Upper lobe of left lung (tissue), 4 donors: ENCODE measurements around the gene CBLL2.

Experiments
- EP300 ChIP-seq, 4 donors: sonication (generic); formaldehyde crosslinking; IDR thresholded peaks; one replicate each; pipeline ENCODE4 v1.5.1; 2017; ENCODE audit warnings: antibody characterized with exemption in 4 of 4, control low read depth in 2 of 4
- TF ChIP-seq, protein P1 (sequence below), 6 experiments: fragments of 450-650 bp in 4 of 6; fragments of 200-600 bp in 2 of 6; sonication (generic) in 2 of 6; IDR thresholded peaks; one replicate each; pipeline ENCODE4 v1.5.1; 2016 to 2019; ENCODE audit warnings: antibody characterized with exemption in 6 of 6

DNA sequence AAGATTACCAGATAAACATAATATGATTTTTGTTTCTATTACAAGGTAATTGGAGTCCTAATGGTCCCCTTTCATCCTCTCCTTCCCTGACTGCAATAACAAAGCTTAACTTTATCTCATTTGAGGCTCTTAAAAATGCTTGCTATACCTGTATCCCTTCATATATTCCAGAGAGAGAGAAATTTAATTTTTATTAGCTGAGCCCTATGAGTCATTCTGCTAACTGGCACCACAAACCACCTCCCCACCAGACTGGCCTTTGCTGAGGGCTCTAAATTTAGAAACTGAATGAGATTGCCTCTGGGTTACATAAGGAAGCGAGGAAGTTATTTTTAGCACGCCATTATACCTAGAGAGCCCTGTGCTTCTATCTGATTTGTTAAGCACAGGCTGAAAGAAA, 27.4 kb downstream of the CBLL2 start:
- TF ChIP-seq EP300 (IDR thresholded peaks at IDR 0.05) = no peak
- TF ChIP-seq, protein P1, sequence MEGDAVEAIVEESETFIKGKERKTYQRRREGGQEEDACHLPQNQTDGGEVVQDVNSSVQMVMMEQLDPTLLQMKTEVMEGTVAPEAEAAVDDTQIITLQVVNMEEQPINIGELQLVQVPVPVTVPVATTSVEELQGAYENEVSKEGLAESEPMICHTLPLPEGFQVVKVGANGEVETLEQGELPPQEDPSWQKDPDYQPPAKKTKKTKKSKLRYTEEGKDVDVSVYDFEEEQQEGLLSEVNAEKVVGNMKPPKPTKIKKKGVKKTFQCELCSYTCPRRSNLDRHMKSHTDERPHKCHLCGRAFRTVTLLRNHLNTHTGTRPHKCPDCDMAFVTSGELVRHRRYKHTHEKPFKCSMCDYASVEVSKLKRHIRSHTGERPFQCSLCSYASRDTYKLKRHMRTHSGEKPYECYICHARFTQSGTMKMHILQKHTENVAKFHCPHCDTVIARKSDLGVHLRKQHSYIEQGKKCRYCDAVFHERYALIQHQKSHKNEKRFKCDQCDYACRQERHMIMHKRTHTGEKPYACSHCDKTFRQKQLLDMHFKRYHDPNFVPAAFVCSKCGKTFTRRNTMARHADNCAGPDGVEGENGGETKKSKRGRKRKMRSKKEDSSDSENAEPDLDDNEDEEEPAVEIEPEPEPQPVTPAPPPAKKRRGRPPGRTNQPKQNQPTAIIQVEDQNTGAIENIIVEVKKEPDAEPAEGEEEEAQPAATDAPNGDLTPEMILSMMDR (IDR thresholded peaks at IDR 0.05) = no peak
